ENCODE results near the gene DHRS13. TPM values are rescaled to one million over a fixed set of nuclear protein-coding genes. Genes with fewer than 3 reads are reported as not detected.

DHRS13 gene
- total RNA-seq, 1 experiment from 2014 or later = 28.5 TPM

- TF ChIP-seq GABPB1 (CRISPR knock-in tag; IDR thresholded peaks at IDR 0.05) (no peak), MLX (CRISPR knock-in tag; IDR thresholded peaks at IDR 0.05) (no peak)
These were observed 14.0 kb downstream of the DHRS13 start (continued) for GRCh38 chr17:28888832-28889231.

DNA sequence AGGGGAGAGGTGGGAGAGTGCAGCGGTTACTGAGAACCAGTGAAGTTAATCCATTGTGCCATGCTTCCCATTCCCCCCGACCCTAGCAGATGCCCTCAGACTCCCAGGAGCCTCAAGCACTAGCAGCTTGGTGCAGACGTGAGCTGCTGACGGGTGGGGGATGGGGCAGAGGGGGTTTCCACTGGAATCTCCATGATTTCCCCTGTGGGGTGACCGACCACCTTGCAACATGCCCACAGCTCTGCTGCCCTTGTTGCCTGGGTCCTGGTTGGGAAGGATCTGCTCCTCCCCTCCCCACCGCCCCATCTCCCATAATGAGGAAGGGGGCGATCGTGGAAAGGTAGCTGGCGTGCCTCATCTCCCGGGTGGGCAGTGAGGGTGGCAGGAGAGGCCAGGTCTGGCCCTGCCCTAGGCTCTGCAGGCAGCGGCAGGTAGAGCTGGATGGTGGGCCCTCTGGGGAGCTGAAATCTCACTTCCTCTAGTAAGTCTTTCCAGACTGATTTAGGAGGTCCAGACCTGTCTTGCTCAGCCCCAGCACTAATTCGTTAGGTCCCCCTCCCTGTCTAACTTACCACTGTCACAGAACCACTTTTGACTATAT is 14.9 kb downstream of the DHRS13 start:
- ChIA-PET POLR2A (no interaction called here), CTCF (interaction anchor here (0.6 to 1.0 kb wide), 4 partner anchors 14 to 160 kb away, joined by 3 to 5 read pairs (median 3); no protein-coding TSS in a partner anchor)
- no peak for ATAC-seq
- peaks cover 7% of the 10 kb centered on the region for H3K4me1 Mint-ChIP-seq
- no peak for TF ChIP-seq E2F4 (CRISPR knock-in tag; IDR thresholded peaks at IDR 0.05; ENCODE audit: borderline replicate concordance, low read depth)
- TF ChIP-seq IRF2 (CRISPR knock-in tag; IDR thresholded peaks at IDR 0.05; ENCODE audit: borderline replicate concordance, low read depth) = no peak
- TF ChIP-seq ZNF263 (CRISPR knock-in tag; IDR thresholded peaks at IDR 0.05; ENCODE audit: low read depth) = no peak
- no peak for TF ChIP-seq NR2C2 (CRISPR knock-in tag; IDR thresholded peaks at IDR 0.05)
- TF ChIP-seq, protein P1, sequence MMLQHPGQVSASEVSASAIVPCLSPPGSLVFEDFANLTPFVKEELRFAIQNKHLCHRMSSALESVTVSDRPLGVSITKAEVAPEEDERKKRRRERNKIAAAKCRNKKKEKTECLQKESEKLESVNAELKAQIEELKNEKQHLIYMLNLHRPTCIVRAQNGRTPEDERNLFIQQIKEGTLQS (CRISPR knock-in tag; conservative IDR thresholded peaks at IDR 0.05) = no peak
- TF ChIP-seq ZNF121 (CRISPR knock-in tag; IDR thresholded peaks at IDR 0.05) = no peak
- DNase-seq (ENCODE audit: low spot score) = no peak
- peaks cover 12% of the 10 kb centered on the region for H3K36me3 Mint-ChIP-seq
- no peak overlapping the region for H3K27ac Mint-ChIP-seq
- no peak overlapping the region for H3K4me3 Mint-ChIP-seq
- no peaks in the 10 kb centered on the region for H3K27me3 Mint-ChIP-seq (ENCODE audit: low read depth)
- no peaks in the 10 kb centered on the region for H3K9me3 Mint-ChIP-seq

DNA sequence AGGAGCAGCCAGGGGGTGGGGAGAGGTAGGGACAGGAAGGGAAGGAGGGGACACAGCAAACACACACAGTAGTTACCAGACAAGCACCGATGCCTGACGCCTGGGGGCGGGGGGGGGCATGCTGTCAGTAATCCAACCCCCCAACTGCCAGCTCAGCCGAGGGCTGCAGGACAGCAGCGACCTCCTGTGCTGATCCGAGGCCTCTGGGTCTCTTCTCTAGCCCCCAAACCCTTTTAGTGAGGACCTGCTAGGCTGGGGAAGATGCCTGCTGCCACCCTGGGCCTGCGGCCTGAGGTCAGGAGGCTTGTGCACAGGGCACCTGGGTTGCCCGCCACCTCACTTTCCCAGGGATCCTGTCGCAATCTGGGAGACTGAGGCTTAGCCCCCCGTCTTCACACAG is 16.9 kb downstream of the DHRS13 start:
- POLR2A ChIA-PET = no interaction called here
- no peak for TF ChIP-seq ZNF121 (CRISPR knock-in tag; IDR thresholded peaks at IDR 0.05)
- TF ChIP-seq ZNF138 (CRISPR knock-in tag; conservative IDR thresholded peaks at IDR 0.05) = no peak
- no peak for TF ChIP-seq HMGA2 (CRISPR knock-in tag; IDR thresholded peaks at IDR 0.05)
- TF ChIP-seq, protein P2, sequence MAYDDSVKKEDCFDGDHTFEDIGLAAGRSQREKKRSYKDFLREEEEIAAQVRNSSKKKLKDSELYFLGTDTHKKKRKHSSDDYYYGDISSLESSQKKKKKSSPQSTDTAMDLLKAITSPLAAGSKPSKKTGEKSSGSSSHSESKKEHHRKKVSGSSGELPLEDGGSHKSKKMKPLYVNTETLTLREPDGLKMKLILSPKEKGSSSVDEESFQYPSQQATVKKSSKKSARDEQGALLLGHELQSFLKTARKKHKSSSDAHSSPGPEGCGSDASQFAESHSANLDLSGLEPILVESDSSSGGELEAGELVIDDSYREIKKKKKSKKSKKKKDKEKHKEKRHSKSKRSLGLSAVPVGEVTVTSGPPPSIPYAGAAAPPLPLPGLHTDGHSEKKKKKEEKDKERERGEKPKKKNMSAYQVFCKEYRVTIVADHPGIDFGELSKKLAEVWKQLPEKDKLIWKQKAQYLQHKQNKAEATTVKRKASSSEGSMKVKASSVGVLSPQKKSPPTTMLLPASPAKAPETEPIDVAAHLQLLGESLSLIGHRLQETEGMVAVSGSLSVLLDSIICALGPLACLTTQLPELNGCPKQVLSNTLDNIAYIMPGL (CRISPR knock-in tag; IDR thresholded peaks at IDR 0.05) = no peak
- no peak for TF ChIP-seq CDX4 (CRISPR knock-in tag; IDR thresholded peaks at IDR 0.05; ENCODE audit: borderline replicate concordance)
- TF ChIP-seq JUN (CRISPR knock-in tag; IDR thresholded peaks at IDR 0.05) = no peak
- TF ChIP-seq CREM (CRISPR knock-in tag; IDR thresholded peaks at IDR 0.05) = no peak
- TF ChIP-seq USF2 (CRISPR knock-in tag; IDR thresholded peaks at IDR 0.05) = no peak
- TF ChIP-seq ELF4 (CRISPR knock-in tag; IDR thresholded peaks at IDR 0.05; ENCODE audit: low read depth) = no peak
- TF ChIP-seq, protein P3, sequence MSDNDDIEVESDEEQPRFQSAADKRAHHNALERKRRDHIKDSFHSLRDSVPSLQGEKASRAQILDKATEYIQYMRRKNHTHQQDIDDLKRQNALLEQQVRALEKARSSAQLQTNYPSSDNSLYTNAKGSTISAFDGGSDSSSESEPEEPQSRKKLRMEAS (CRISPR knock-in tag; IDR thresholded peaks at IDR 0.05) = no peak
- no peak for TF ChIP-seq ZBTB43 (CRISPR knock-in tag; IDR thresholded peaks at IDR 0.05)
- TF ChIP-seq ZNF425 (CRISPR knock-in tag; conservative IDR thresholded peaks at IDR 0.05) = no peak
- TF ChIP-seq ZNF219 (CRISPR knock-in tag; IDR thresholded peaks at IDR 0.05; ENCODE audit: borderline replicate concordance) = no peak
- no peak for TF ChIP-seq FOXP1 (CRISPR knock-in tag; IDR thresholded peaks at IDR 0.05; ENCODE audit: borderline replicate concordance)
- TF ChIP-seq NFE2L1 (CRISPR knock-in tag; IDR thresholded peaks at IDR 0.05) = no peak
- TF ChIP-seq GRHL2 (CRISPR knock-in tag; IDR thresholded peaks at IDR 0.05; ENCODE audit: insufficient replicate concordance, severe bottlenecking) = no peak
- no peak for TF ChIP-seq ZNF416 (CRISPR knock-in tag; IDR thresholded peaks at IDR 0.05)
- ATAC-seq = no peak

More for the DNA sequence above, 16.9 kb downstream of the DHRS13 start:
- Mint-ChIP-seq H3K9me3 (no peaks in the 10 kb centered on the region), H3K36me3 (peaks cover 21% of the 10 kb centered on the region), H3K27me3 (ENCODE audit: low read depth) (no peaks in the 10 kb centered on the region), H3K4me3 (no peak overlapping the region), H3K27ac (no peak overlapping the region), H3K4me1 (peaks cover 7% of the 10 kb centered on the region)
- DNase-seq (ENCODE audit: low spot score) = no peak
- CTCF ChIA-PET = interaction anchor here (1.0 to 2.1 kb wide), 2 partner anchors 122 to 159 kb away, joined by 4 to 8 read pairs; no protein-coding TSS in a partner anchor
